ENCODE results near the gene AMDHD2. TPM values are rescaled to one million over a fixed set of nuclear protein-coding genes. Genes with fewer than 3 reads are reported as not detected.
"Not testable (repeated sequence)": the region's sequence is repeated elsewhere in the genome, so short reads cannot be mapped to it uniquely, and the experiment has no call there.

AMDHD2 gene
- total RNA-seq, 6 experiments from 2014 or later: 15.6 to 19.3 (median 18.6) TPM

- peak overlapping the region; percentile 69 for H3K4me3 Mint-ChIP-seq
- H3K27ac Mint-ChIP-seq: no peak overlapping the region
- TF ChIP-seq CTCF (IDR thresholded peaks at IDR 0.05): no peak
Observed at GRCh38 chr16:2475413-2476344, 44.5 kb upstream of the AMDHD2 start.

GRCh38 chr16:2476345-2476720, 43.8 kb upstream of the AMDHD2 start:
- H3K36me3 Mint-ChIP-seq (ENCODE audit: low read depth): no peaks in the 10 kb centered on the region
- peaks cover 6% of the 10 kb centered on the region; the same call in 1 of the 2 replicates for H3K4me1 Mint-ChIP-seq (ENCODE audit: low read depth)
- DNase-seq: no peak
- TF ChIP-seq CTCF (IDR thresholded peaks at IDR 0.05): no peak
- no peaks in the 10 kb centered on the region; the same call in 1 of the 2 replicates for H3K27me3 Mint-ChIP-seq (ENCODE audit: insufficient read depth)
- no peaks in the 10 kb centered on the region for H3K9me3 Mint-ChIP-seq
- H3K4me3 Mint-ChIP-seq: peak overlapping the region; percentile 69
- no peak overlapping the region for H3K27ac Mint-ChIP-seq

More at GRCh38 chr16:2475413-2476344, 44.5 kb upstream of the AMDHD2 start:
- Mint-ChIP-seq H3K4me1 (ENCODE audit: low read depth) (peaks cover 6% of the 10 kb centered on the region; the same call in 1 of the 2 replicates), H3K36me3 (ENCODE audit: low read depth) (no peaks in the 10 kb centered on the region), H3K27me3 (ENCODE audit: insufficient read depth) (no peaks in the 10 kb centered on the region; the same call in 1 of the 2 replicates), H3K9me3 (no peaks in the 10 kb centered on the region)
- DNase-seq: no peak

GRCh38 chr16:2476741-2477140, 43.4 kb upstream of the AMDHD2 start:
- Mint-ChIP-seq H3K9me3 (no peaks in the 10 kb centered on the region), H3K27me3 (ENCODE audit: insufficient read depth) (no peaks in the 10 kb centered on the region; the same call in 1 of the 2 replicates), H3K27ac (no peak overlapping the region), H3K36me3 (ENCODE audit: low read depth) (no peaks in the 10 kb centered on the region), H3K4me1 (ENCODE audit: low read depth) (peaks cover 7% of the 10 kb centered on the region; the same call in 1 of the 2 replicates), H3K4me3 (peak overlapping the region; percentile 69; the same call in 1 of the 2 replicates)
- DNase-seq: no peak
- no peak for TF ChIP-seq CTCF (IDR thresholded peaks at IDR 0.05)

- TF ChIP-seq CTCF (IDR thresholded peaks at IDR 0.05): no peak
- Mint-ChIP-seq H3K4me1 (ENCODE audit: low read depth) (peaks cover 13% of the 10 kb centered on the region), H3K27me3 (ENCODE audit: insufficient read depth) (no peaks in the 10 kb centered on the region; the same call in 1 of the 2 replicates), H3K4me3 (no peak overlapping the region), H3K27ac (no peak overlapping the region), H3K36me3 (ENCODE audit: low read depth) (no peaks in the 10 kb centered on the region), H3K9me3 (no peaks in the 10 kb centered on the region)
- DNase-seq: no peak
Observed at GRCh38 chr16:2477327-2477726, 42.8 kb upstream of the AMDHD2 start.

GRCh38 chr16:2478279-2478678, 41.9 kb upstream of the AMDHD2 start:
- no peak for DNase-seq
- Mint-ChIP-seq H3K27me3 (ENCODE audit: insufficient read depth) (peaks cover 5% of the 10 kb centered on the region; the same call in 1 of the 2 replicates), H3K4me1 (ENCODE audit: low read depth) (peaks cover 22% of the 10 kb centered on the region), H3K4me3 (no peak overlapping the region), H3K9me3 (no peaks in the 10 kb centered on the region), H3K36me3 (ENCODE audit: low read depth) (no peaks in the 10 kb centered on the region), H3K27ac (no peak overlapping the region)
- TF ChIP-seq CTCF (IDR thresholded peaks at IDR 0.05): no peak

- H3K27me3 Mint-ChIP-seq (ENCODE audit: insufficient read depth); H3K9me3 Mint-ChIP-seq; DNase-seq; H3K36me3 Mint-ChIP-seq (ENCODE audit: low read depth); H3K27ac Mint-ChIP-seq; H3K4me3 Mint-ChIP-seq: not testable (repeated sequence)
- H3K4me1 Mint-ChIP-seq (ENCODE audit: low read depth): peaks cover 28% of the 10 kb centered on the region
Observed at GRCh38 chr16:2479996-2480395, 40.2 kb upstream of the AMDHD2 start.
